D721Med (cell line): ENCODE results near the gene JPT2.

ENCODE experiments used
- DNase-seq: peaks from one replicate; pipeline ENCODE4 v3.0.0; 2011; ENCODE audit warnings: low spot score; ENCODE audit not compliant: insufficient read length
- FAIRE-seq: peaks from 2 replicates; lab custom pipeline; 2011; peaks lifted over from hg19 to GRCh38; lab: Jason Lieb, UNC
- TF ChIP-seq, protein P1 (sequence below): IDR thresholded peaks from 2 replicates; pipeline ENCODE4 v1.5.1; 2012; ENCODE audit warnings: mild to moderate bottlenecking, control low read depth; ENCODE audit not compliant: insufficient read depth; ENCODE audit errors: missing control alignments

Gene JPT2

GRCh38 chr16:1651094-1651973, 26.7 kb upstream of the JPT2 start:
- DNase-seq, result no peak
- no peak for FAIRE-seq
- TF ChIP-seq, protein P1, sequence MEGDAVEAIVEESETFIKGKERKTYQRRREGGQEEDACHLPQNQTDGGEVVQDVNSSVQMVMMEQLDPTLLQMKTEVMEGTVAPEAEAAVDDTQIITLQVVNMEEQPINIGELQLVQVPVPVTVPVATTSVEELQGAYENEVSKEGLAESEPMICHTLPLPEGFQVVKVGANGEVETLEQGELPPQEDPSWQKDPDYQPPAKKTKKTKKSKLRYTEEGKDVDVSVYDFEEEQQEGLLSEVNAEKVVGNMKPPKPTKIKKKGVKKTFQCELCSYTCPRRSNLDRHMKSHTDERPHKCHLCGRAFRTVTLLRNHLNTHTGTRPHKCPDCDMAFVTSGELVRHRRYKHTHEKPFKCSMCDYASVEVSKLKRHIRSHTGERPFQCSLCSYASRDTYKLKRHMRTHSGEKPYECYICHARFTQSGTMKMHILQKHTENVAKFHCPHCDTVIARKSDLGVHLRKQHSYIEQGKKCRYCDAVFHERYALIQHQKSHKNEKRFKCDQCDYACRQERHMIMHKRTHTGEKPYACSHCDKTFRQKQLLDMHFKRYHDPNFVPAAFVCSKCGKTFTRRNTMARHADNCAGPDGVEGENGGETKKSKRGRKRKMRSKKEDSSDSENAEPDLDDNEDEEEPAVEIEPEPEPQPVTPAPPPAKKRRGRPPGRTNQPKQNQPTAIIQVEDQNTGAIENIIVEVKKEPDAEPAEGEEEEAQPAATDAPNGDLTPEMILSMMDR, result no peak

GRCh38 chr16:1651974-1652312, 26.1 kb upstream of the JPT2 start:
- DNase-seq (no peak), FAIRE-seq (no peak)
- TF ChIP-seq, protein P1, result no peak

DNA sequence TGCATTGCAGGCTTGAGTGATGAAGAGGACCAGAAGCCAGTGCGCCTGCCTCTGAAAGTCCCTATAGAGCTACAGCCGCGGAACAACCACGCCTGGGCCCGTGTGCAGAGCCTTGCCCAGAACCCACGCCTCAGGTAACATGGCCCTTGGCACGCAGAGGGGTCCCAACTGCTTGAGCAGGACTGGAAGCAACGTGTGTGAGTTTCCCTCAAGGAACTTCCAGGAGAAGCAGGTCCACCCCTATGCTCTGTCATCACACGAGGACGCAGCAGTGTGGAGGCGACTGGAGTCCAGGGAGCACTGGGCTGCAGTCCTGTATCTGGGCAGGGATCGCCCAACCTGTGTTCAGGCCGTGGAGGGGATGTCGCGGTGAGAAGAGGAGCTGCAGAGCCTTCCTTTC, 25.1 kb upstream of the JPT2 start:
- no peak for FAIRE-seq
- DNase-seq, result no peak
- TF ChIP-seq, protein P1, result no peak

GRCh38 chr16:1654505-1655268, 23.4 kb upstream of the JPT2 start:
- TF ChIP-seq, protein P1, result no peak
- DNase-seq (no peak), FAIRE-seq (no peak)

- TF ChIP-seq, protein P1, result no peak
- no peak for FAIRE-seq
Observed at GRCh38 chr16:1655269-1655807, 22.7 kb upstream of the JPT2 start.

GRCh38 chr16:1655909-1656807, 21.9 kb upstream of the JPT2 start:
- no peak for DNase-seq
- FAIRE-seq, result no peak
- TF ChIP-seq, protein P1, result no peak

More at GRCh38 chr16:1655269-1655807, 22.7 kb upstream of the JPT2 start:
- no peak for DNase-seq
